Measurements from ENCODE around the gene PDP2. TPM values are rescaled to one million over a fixed set of nuclear protein-coding genes. Genes with fewer than 3 reads are reported as not detected.

The PDP2 gene
- total RNA-seq, 1 experiment from 2014 or later = 44.4 TPM

- no peaks in the 10 kb centered on the region for H3K27me3 Mint-ChIP-seq (ENCODE audit: insufficient read depth, unreplicated experiment)
- no peaks in the 10 kb centered on the region for H3K27me3 ChIP-seq (replicated peaks; ENCODE audit: control insufficient read depth, insufficient read depth, low read length)
- ChIA-PET CTCF (interaction anchor here (1.0 to 2.5 kb wide), 5 partner anchors 10 to 27 kb away, joined by 3 to 25 read pairs (median 8); partner anchors contain the start of gene NAE1), POLR2A (interaction anchor here (1.2 kb wide), 1 partner anchor 23 kb away, joined by 4 read pairs; the partner anchor contains the start of gene PDP2)
- no peaks in the 10 kb centered on the region for H3K9me3 ChIP-seq
- H3K9me3 Mint-ChIP-seq (ENCODE audit: unreplicated experiment) = no peaks in the 10 kb centered on the region
- no peak overlapping the region for H3K4me3 Mint-ChIP-seq (ENCODE audit: unreplicated experiment)
- no TSS peak for BruUV-seq (replicated peaks)
- DNase-seq = peak; percentile 74 to 78
- peak overlapping the region; percentile 53 for H3K27ac Mint-ChIP-seq (ENCODE audit: unreplicated experiment)
- peaks cover 12% of the 10 kb centered on the region for H3K4me1 Mint-ChIP-seq (ENCODE audit: low read depth, unreplicated experiment)
- no peak overlapping the region for H3K4me3 ChIP-seq (ENCODE audit: low read depth, low read length)
- intact Hi-C loops (cut with micrococcal nuclease; ENCODE audit: unreplicated experiment) = no loop called here
- H3K36me3 ChIP-seq (ENCODE audit: control insufficient read depth, insufficient read depth, low read length) = no peaks in the 10 kb centered on the region
- H3K4me1 ChIP-seq = peaks cover 30% of the 10 kb centered on the region
- no peak for TF ChIP-seq CTCF (IDR thresholded peaks at IDR 0.05; ENCODE audit: insufficient read depth in 1 of 2, low read depth in 1 of 2, low read length in 1 of 2, severe bottlenecking in 1 of 2, unreplicated experiment in 1 of 2)
- peaks cover 4% of the 10 kb centered on the region for H3K36me3 Mint-ChIP-seq (ENCODE audit: insufficient read depth, unreplicated experiment)
These were observed 22.9 kb upstream of the PDP2 start for GRCh38 chr16:66857437-66857836.

- Histone ChIP-seq H3K9me3 (no peaks in the 10 kb centered on the region), H3K36me3 (ENCODE audit: control insufficient read depth, insufficient read depth, low read length) (no peaks in the 10 kb centered on the region), H3K27me3 (replicated peaks; ENCODE audit: control insufficient read depth, insufficient read depth, low read length) (no peaks in the 10 kb centered on the region), H3K4me3 (ENCODE audit: low read depth, low read length) (no peak overlapping the region), H3K4me1 (peaks cover 30% of the 10 kb centered on the region)
- no peak for TF ChIP-seq CTCF (IDR thresholded peaks at IDR 0.05; ENCODE audit: insufficient read depth in 1 of 2, low read depth in 1 of 2, low read length in 1 of 2, severe bottlenecking in 1 of 2, unreplicated experiment in 1 of 2)
- ChIA-PET POLR2A (no interaction called here), CTCF (interaction anchor here (2.3 kb wide), 1 partner anchor 28 kb away, joined by 15 read pairs; the partner anchor contains the start of gene NAE1)
- peaks cover 12% of the 10 kb centered on the region for H3K4me1 Mint-ChIP-seq (ENCODE audit: low read depth, unreplicated experiment)
- H3K9me3 Mint-ChIP-seq (ENCODE audit: unreplicated experiment) = no peaks in the 10 kb centered on the region
- no peak for DNase-seq
- H3K36me3 Mint-ChIP-seq (ENCODE audit: insufficient read depth, unreplicated experiment) = peaks cover 4% of the 10 kb centered on the region
- H3K27me3 Mint-ChIP-seq (ENCODE audit: insufficient read depth, unreplicated experiment) = no peaks in the 10 kb centered on the region
- no TSS peak for BruUV-seq (replicated peaks)
- intact Hi-C loops (cut with micrococcal nuclease; ENCODE audit: unreplicated experiment) = no loop called here
- H3K4me3 Mint-ChIP-seq (ENCODE audit: unreplicated experiment) = no peak overlapping the region
- H3K27ac Mint-ChIP-seq (ENCODE audit: unreplicated experiment) = no peak overlapping the region
These were observed 21.4 kb upstream of the PDP2 start for GRCh38 chr16:66858740-66859396.

DNA sequence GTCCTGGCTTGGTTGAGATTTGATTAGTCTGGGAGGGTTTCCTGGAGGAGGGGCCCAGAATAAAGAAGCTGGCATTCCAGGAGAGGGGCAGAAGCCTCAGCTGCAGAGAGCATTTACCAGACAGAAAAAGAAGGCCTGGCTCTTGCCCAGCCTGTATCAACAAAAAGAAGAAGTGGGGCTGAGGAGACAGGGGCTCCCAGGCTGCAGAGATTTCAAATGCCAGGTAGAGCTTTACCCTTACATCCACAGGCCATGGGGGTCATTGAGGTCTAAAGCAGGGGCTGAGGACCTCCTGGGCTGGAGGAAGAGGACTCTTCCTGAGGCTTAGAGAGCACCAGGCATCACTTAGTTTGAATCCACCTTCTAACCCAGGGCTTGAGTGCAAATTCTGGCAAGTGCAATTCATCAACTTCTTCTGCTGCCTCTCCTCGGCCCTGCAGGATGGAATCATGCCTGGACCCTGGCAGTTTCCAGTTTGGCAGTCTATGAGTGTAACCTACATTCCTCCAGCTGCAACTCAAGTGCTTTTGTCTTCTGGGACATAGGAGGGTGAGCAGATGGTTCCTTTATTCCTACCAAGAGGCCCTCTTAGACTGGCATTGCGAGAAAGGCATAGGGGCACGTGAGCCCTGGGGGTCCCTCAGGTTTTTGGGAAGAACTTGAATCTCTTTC lies 20.8 kb upstream of the PDP2 start:
- no peaks in the 10 kb centered on the region for H3K9me3 ChIP-seq
- TF ChIP-seq CTCF (IDR thresholded peaks at IDR 0.05; ENCODE audit: insufficient read depth in 1 of 2, low read depth in 1 of 2, low read length in 1 of 2, severe bottlenecking in 1 of 2, unreplicated experiment in 1 of 2) = no peak
- no TSS peak for BruUV-seq (replicated peaks)
- H3K4me3 ChIP-seq (ENCODE audit: low read depth, low read length) = no peak overlapping the region
- no peak overlapping the region for H3K27ac Mint-ChIP-seq (ENCODE audit: unreplicated experiment)
- no peaks in the 10 kb centered on the region for H3K27me3 ChIP-seq (replicated peaks; ENCODE audit: control insufficient read depth, insufficient read depth, low read length)
- no peak for DNase-seq
- intact Hi-C loops (cut with micrococcal nuclease; ENCODE audit: unreplicated experiment) = loop anchor here (10.0 kb wide), 1 partner anchor 105 kb away; the partner anchor contains the start of gene DYNC1LI2
- peaks cover 30% of the 10 kb centered on the region for H3K4me1 ChIP-seq
- peaks cover 12% of the 10 kb centered on the region for H3K4me1 Mint-ChIP-seq (ENCODE audit: low read depth, unreplicated experiment)
- H3K9me3 Mint-ChIP-seq (ENCODE audit: unreplicated experiment) = no peaks in the 10 kb centered on the region
- ChIA-PET CTCF (interaction anchor here (2.0 to 2.3 kb wide), 2 partner anchors 13 to 29 kb away, joined by 7 to 15 read pairs; partner anchors contain the start of gene NAE1), POLR2A (no interaction called here)
- H3K36me3 Mint-ChIP-seq (ENCODE audit: insufficient read depth, unreplicated experiment) = peaks cover 3% of the 10 kb centered on the region
- no peaks in the 10 kb centered on the region for H3K36me3 ChIP-seq (ENCODE audit: control insufficient read depth, insufficient read depth, low read length)
- H3K27me3 Mint-ChIP-seq (ENCODE audit: insufficient read depth, unreplicated experiment) = no peaks in the 10 kb centered on the region
- H3K4me3 Mint-ChIP-seq (ENCODE audit: unreplicated experiment) = no peak overlapping the region

Measured in Caco-2 (cell line).